ENCODE results near the gene NR3C2.

Gene NR3C2

DNA sequence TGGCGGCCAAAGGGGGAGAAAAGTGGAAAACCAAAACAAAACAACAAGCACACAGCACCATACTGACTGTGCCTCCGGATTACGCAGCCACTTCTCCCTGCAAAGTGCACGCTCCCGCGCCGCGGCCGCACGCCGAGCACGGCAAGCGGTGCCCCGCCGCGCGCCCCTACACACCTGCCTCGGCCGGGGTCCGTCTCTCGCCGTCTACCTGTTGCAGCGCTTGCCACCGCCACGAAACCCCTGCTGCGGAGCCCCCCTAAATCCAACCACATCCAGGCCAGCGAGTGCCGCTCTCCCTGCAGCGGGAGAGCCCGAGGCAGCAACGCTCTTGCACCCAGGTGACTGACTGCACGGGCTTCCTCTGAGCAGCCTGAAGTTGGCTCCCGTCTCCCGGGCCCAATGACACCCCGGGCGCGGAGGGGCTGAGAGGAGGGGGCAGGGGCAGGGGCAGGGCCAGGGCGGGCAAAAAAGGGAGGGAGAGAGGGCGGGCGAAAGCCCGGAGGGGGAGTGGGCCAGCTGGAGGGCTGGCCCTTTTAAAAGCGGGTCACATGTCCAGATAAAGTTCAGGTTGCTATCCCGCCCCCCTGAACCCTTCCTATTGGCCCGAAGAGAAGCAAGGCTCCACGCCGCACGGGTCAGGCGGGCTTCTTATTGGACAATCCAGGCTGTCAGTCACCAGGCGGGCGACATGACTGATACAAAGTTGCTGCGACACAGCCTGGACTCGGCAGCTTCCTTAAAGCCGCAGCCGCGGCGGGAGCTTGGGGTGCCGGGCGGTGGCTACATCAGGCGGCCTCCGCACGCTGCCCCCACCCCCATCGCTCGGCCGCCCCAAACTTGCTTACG is at the start of gene NR3C2:
Gene NR3C2 (minus strand): TSS at position 429 of the 846 bp plus-strand sequence.
- peak; percentile 98 for DNase-seq (ENCODE audit: low read depth)
- peak within 1 kb of the TSS; percentile 80 for H3K4me3 ChIP-seq (ENCODE audit: low read depth, low read length)
- TF ChIP-seq, protein P1, sequence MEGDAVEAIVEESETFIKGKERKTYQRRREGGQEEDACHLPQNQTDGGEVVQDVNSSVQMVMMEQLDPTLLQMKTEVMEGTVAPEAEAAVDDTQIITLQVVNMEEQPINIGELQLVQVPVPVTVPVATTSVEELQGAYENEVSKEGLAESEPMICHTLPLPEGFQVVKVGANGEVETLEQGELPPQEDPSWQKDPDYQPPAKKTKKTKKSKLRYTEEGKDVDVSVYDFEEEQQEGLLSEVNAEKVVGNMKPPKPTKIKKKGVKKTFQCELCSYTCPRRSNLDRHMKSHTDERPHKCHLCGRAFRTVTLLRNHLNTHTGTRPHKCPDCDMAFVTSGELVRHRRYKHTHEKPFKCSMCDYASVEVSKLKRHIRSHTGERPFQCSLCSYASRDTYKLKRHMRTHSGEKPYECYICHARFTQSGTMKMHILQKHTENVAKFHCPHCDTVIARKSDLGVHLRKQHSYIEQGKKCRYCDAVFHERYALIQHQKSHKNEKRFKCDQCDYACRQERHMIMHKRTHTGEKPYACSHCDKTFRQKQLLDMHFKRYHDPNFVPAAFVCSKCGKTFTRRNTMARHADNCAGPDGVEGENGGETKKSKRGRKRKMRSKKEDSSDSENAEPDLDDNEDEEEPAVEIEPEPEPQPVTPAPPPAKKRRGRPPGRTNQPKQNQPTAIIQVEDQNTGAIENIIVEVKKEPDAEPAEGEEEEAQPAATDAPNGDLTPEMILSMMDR (conservative IDR thresholded peaks at IDR 0.05; ENCODE audit: low read depth, low read length), result no peak

DNA sequence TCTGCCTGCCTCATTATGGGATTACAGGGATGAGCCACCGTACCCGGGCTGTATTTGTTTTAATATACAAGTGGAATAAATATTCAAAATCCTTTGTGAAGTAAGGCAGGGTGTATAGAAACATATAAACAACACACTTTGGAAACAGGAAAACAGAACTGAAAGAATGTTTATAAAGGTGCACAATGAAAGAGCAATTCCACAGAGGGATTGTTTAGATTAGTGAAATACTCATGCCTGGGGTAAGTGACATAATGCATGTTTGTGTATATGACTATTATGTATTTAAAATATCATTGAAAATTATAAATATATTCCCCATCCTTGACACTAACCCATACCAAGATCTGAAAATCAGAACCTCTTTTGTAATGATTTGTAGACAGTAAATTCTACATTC is 45.0 kb upstream of the NR3C2 start:
- DNase-seq (ENCODE audit: low read depth), result no peak
- no peak overlapping the region for H3K4me3 ChIP-seq (ENCODE audit: low read depth, low read length)
- TF ChIP-seq, protein P1 (conservative IDR thresholded peaks at IDR 0.05; ENCODE audit: low read depth, low read length), result no peak

DNA sequence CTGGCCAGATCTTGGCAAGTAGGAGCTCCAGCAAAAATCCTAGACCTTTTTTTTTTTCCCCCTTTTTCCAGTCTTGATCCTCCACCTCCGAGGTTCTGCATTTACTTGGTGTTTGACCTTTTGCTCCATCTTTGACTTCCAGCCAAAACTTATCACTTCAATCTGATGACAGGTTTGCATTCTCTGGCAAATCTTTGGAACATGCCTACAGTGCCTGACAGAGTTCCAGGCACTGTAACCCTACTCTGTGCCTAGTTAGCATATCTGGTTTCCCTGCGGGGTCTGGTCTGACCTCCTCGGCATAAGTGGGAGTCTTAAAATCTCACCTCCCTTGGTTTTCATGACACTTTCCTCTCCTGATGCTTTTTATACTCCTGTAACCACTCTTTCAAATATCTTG is 39.4 kb upstream of the NR3C2 start:
- TF ChIP-seq, protein P1 (conservative IDR thresholded peaks at IDR 0.05; ENCODE audit: low read depth, low read length), result no peak
- no peak for DNase-seq (ENCODE audit: low read depth)
- no peak overlapping the region for H3K4me3 ChIP-seq (ENCODE audit: low read depth, low read length)

DNA sequence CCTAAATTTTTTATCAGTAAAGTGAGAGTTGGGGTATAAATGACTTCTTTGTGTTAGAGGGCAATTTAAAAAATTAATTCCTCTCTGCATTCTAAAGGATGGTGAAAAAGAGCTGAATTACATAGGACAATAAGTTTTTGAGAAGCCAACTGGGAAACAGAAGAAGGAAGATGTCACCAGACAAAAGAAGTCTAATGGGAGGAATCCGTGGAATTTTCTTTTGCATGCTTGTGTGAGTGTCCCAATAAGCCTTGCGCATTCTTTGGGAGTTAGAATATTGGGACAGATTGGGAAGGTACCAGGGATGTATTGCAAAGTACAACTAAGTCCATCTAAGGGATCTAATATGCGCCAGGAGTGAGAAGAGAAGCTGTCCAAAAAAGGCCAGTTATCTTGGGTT is 35.1 kb upstream of the NR3C2 start:
- no peak for DNase-seq (ENCODE audit: low read depth)
- TF ChIP-seq, protein P1 (conservative IDR thresholded peaks at IDR 0.05; ENCODE audit: low read depth, low read length), result no peak
- no peak overlapping the region for H3K4me3 ChIP-seq (ENCODE audit: low read depth, low read length)

DNA sequence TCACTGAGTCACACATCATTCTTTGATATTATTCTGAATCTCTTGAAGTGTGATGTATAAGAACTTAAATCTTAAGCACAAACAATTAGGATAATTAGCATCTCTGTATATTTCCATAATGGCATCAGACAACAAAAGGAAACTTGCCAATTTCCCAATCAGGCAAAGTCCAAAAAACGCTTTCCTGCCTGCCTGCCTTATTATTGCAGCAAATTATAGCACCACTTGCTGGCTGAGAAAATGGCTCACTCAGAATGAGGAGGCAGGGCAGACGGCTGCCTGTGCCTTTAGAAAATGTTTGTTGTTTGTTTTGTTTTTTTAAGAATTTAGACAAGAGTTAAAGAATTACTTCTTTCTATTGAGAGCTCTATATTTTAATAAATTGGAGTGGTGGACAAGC is 27.7 kb upstream of the NR3C2 start:
- TF ChIP-seq, protein P1 (conservative IDR thresholded peaks at IDR 0.05; ENCODE audit: low read depth, low read length), result no peak
- no peak for DNase-seq (ENCODE audit: low read depth)
- H3K4me3 ChIP-seq (ENCODE audit: low read depth, low read length), result no peak overlapping the region

DNA sequence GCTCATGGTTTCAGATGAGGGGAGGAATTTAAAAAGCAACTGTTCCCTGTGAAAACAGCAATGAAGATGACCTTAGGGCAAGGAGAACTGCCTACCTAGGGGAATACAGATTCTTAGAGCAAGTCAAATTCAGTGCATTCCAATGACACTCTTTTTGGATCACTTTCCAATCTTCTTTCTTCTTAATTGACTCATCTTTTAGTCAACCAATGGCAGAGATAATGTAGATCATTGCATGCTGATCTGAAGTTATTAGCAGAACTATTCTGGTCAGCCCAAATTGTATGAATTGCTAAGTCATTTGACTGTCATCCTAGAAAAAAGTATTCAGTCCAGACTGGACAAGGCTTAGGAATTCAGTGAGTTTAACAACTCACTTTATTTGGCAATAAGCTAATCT is 12.6 kb upstream of the NR3C2 start:
- H3K4me3 ChIP-seq (ENCODE audit: low read depth, low read length), result no peak overlapping the region
- DNase-seq (ENCODE audit: low read depth), result no peak
- TF ChIP-seq, protein P1 (conservative IDR thresholded peaks at IDR 0.05; ENCODE audit: low read depth, low read length), result no peak

DNA sequence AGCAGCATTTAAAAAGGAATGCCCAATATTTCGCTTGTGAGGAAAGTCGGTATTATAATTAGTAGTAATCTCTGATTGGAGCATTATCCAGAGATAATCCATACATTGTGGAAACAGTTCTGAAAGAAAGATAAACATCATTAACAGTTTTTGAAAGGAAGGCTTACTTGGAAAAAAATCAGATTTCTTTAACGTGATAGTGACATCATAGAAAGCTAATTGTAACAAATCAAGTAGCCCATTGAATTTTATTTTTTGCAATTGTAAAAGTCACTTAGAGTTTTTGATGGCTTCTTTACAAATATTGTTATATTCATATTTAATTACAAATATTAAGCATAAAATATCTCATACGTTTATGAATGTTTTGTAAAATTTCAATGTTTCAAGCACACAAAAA is 11.6 kb upstream of the NR3C2 start:
- no peak for DNase-seq (ENCODE audit: low read depth)
- TF ChIP-seq, protein P1 (conservative IDR thresholded peaks at IDR 0.05; ENCODE audit: low read depth, low read length), result no peak
- H3K4me3 ChIP-seq (ENCODE audit: low read depth, low read length), result no peak overlapping the region
